H1 (cell line): ENCODE data around the gene CS. TPM values are rescaled to one million over a fixed set of nuclear protein-coding genes. Genes with fewer than 3 reads are reported as not detected.

Source experiments
- BACH1 ChIP-seq: IDR thresholded peaks from 2 replicates; pipeline ENCODE4 v1.6.1; 2012; ENCODE audit warnings: low read length, improper control_type of control experiment
- EGR1 ChIP-seq: IDR thresholded peaks from 2 replicates; pipeline ENCODE4 v1.6.1; 2011; ENCODE audit warnings: low read depth, low read length, borderline replicate concordance
- polyA plus RNA-seq, 7 experiments: library from polyadenylated mRNA; depleted of rRNA in 3 of 7; stranded (reverse) in 5 of 7; unstranded in 2 of 7; fragments of >200 nt in 5 of 7; fragments of 200-250 nt in 2 of 7; gene quantifications; 1 replicate in 5 of 7; 2 replicates in 1 of 7; 4 replicates in 1 of 7; pipeline versions ENCODE4 v1.2.1 to v1.2.3, GENCODE V29; 2011 to 2013; ENCODE audit warnings: missing spikeins in 2 of 7, mixed read lengths in 2 of 7
- total RNA-seq: library from RNA; stranded (reverse); fragmentation: NEBNext Ultra II Directional; extraction: Animal tissue kit (Norgen Biotek cat#: 25700); gene quantifications from 2 replicates; pipeline ENCODE4 v1.2.1, GENCODE V29; 2021

CS gene
- total and polyA plus RNA-seq, 2 of the 8 experiments (the other 6 are each of a cell fraction or from before 2014, with no cell fraction given): 96.6 to 238 TPM

DNA sequence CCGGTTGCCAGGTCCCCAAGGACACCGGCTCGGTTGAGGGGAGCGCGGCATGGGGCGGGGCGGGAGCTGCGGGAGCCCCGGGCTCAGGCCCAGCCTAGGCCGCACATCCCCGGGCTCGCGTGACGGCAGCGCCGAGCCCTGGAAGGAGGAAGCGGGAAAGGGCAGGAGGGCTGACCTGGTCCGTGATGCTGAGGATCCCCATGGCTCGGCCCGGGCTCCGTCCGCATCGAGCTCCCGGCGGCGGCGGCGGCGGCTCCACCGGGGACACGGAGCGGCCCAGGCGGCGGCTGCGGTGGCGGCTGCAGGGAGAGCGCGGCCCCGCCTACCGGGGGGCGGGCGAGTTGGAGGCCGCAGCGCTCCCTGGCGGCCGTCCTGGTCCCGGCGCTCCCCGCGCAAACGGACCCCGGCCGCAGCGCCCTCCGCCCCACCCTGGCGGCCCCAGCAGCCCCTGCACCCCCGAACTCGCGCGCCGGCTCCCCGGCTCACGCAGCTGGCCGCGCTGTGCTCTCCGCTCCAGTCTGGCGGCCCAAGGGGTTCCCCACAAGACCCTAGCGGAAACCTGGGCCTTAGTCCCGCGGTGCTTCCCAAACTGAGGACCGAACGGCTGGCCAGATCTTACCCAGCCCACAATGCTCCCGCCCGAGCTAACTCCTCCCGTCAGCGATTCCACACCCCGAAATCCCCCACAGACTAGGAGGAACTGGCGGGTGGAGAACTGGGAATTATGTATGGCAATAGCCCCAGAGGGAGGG is 41.9 kb downstream of the CS start, which contains the start of gene ANKRD52 (continued):
- TF ChIP-seq EGR1 (no peak), BACH1 (peak; percentile 61; the same call in 1 of the 2 replicates)
